Measurements from ENCODE around the gene FSIP2.

DNA sequence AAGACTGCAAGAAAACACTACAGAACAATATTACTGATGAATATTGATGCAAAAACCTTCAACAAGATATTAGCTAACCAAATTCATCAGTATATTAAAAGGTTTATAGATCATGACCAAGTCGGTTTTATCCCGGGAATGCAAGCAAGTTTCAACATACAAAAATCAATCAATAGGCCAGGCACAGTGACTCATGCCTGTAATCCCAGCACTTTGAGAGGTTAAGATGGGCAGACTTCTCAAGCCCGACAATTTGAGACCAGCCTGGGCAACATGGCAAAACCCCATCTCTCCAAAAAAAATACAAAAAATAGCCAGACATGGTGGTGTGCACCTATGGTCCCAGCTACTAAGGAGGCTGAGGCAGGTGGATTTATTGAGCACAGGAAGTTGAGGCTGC, 82.9 kb downstream of the FSIP2 start:
- TF ChIP-seq EP300 (IDR thresholded peaks at IDR 0.05) (no peak), POLR2AphosphoS5 (IDR thresholded peaks at IDR 0.05) (no peak), CTCF (IDR thresholded peaks at IDR 0.05) (no peak), POLR2A (IDR thresholded peaks at IDR 0.05) (no peak)

Data from stomach (tissue), 4 donors.